Right renal cortex interstitium (tissue), 3 donors: Measurements from ENCODE around the gene TCF21. TPM values are rescaled to one million over a fixed set of nuclear protein-coding genes. Genes with fewer than 3 reads are reported as not detected.
A peak's percentile ranks its signal among the peaks of the same experiment; 100 is the strongest.
"Not testable (repeated sequence)": the region's sequence is repeated elsewhere in the genome, so short reads cannot be mapped to it uniquely, and the experiment has no call there.

Experiments used
- DNase-seq, 3 donors: peaks; one replicate each; pipeline ENCODE4 v3.0.0-alpha.2; 2013; ENCODE audit warnings: low read depth in 3 of 3, low spot score in 2 of 3
- polyA plus RNA-seq, 3 donors: library from polyadenylated mRNA; unstranded; fragments of 120-200 nt; gene quantifications; one replicate each; pipeline ENCODE4 v1.2.1, GENCODE V29; 2013; ENCODE audit not compliant: insufficient read length in 3 of 3

TCF21 gene
- polyA plus RNA-seq, 3 donors, result 167 to 202 (median 184) TPM

DNA sequence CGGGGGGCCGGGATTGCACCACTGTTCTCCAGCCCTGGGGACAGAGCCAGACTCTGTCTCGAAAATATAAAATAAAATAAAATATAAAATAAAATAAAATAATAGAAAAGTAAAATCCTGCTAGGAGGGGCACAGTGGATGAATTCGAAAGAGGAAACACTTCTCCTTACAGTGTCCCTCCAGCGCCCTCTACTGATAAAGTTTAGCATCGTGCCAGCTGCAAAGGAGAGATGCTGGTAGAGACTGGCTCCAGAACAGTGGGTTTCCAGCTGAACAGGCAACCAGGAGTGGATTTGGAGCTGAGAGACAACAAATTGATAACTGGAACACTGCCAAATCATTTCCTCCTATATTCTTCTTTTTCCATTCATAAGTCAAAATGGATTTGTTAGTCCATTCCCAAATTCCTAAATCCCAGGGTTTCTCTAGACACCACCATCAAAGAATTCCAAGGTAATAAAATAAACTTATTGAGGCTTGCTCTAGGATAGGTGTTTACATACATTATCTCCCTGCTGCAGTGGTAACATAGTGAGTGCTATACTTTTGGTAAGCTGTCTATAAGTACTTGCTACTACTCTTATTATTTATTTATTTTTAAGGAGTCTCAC is 32.4 kb downstream of the TCF21 start:
- DNase-seq, result peak in 2 of 3 donors; percentile 67 to 75

DNA sequence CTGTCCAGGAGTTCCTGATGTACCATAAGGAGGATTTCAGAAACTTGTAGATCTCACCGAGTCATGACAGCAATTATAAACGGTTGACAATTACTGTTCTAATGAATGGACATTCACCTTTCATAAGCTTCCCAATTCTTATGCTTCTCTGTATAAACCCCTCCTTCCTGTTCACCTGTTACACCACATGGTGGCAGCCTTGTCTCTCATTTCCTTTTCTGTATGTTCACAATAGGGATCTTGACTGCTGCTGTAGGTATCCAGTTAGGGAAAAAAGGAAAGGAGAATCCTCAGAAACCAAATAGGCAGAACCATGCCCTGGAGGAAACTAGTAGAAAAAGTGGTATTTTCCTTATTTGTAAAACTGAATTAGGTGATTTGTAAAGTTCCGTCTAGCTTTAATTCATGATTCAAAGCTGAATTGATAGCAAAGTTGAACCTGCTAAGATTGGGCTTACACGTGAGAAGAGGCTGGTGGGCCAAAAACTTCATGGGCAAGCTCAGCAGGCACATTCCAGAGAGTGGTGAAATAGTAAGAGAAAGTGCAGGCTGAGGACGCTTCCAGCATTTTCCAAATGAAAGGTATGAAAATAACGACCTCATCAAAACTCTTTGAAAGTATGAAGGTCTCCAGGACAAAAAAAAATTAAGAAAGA is 35.2 kb downstream of the TCF21 start:
- peak in 2 of 3 donors; percentile 53 to 69 for DNase-seq

DNA sequence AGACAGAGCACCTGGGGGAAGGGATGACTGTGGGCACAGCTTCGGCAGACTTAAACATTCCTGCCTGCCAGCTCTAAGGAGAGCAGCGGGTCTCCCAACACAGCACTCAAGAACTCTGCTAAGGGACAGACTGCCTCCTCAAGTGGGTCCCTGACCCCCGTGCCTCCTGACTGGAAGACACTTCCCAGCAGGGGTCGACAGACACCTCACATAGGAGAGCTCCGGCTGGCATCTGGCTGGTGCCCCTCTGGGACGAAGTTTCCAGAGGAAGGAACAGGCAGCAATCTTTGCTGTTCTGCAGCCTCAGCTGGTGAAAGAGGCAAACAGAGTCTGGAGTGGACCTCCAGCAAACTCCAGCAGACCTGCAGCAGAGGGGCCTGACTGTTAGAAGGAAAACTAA is 42.3 kb downstream of the TCF21 start:
- not testable (repeated sequence) for DNase-seq

DNA sequence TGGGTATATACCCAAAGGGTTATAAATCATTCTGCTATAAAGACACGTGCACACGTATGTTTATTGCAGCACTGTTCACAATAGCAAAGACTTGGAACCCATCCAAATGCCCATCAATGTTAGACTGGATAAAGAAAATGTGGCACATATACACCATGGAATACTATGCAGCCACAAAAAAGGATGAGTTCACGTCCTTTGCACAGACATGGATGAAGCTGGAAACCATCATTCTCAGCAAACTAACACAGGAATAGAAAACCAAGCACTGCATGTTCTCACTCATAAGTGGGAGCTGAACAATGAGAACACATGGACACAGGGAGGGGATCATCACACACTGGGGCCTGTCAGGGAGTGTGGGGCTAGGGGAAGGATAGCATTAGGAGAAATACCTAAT is 47.4 kb downstream of the TCF21 start:
- not testable (repeated sequence) for DNase-seq

DNA sequence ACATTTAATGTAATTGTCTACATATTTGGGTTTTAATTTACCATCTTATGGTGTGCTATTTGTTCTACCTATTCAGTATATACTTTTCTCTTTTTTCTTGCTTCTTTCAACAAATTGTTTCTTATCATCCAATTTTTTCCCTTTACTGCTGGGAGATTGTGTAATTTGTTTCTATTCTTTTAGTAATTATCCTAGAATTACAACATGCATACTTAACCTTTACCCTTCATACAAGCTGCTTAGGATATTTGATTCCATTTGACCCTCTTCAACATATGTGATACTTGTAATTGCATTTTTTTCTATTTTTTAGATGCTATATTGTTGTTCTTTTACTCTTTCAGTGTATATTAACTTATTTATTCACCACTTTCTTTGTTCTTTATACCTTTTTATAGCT is 49.0 kb downstream of the TCF21 start:
- DNase-seq, result no peak

DNA sequence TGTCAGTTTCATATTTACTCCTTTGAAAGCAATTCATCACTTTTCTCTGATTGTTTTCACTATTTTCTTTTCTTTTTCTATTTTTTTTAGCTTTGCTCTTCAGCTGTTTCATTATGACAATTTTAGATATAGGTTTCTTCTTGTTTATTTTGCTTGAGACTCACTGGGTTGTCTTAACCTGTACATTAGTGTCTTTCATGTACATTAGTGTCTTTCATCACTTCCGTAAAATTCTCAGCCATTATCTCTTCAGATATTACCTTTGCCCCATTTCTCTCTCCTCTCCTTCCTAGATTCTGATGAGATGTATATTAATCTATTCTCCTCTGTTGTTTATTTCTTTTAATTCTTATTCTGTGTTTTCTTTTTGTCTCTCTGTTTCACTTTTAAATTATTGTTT is 49.6 kb downstream of the TCF21 start:
- DNase-seq, result no peak

DNA sequence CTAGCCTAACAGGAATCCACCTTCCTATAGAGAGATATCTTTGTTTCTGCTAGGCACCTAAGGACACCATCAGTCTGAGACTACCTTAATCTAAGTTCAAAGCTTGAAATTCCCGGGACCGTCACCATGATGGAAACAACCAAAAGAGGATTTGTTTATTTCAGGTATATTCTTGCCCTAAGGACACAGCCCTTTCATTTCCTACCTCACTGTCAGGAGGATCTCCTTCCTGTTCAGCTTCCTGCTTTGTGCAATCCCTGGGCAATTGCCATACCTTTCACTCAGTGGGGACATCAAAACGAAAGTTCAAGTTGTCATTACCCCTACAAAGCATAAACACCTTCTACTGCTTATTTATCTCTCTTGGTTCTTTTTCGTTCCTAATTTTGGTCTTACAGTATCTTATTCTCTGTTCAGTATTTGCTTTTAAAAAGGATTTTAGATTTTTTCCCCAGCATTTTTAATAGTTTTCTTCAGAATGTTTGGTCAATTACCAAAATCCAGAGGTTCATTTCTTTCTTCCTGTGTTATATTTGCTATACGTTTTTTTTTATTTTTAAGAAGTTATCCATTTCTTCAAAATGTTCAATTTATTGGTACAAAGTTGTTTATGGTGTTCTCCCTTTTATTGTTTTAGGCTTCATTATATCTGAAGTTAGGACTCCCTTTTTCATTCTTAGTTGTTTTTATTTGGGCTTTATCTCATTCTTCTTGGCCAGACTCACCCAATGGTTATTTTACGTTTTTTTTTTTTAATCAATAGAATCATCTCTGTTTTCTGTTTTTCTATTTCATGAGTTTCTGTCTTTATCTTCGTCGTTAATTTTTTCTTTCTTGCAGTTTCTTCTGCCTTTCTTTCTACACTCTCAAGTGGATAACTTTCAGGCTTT is 51.1 kb downstream of the TCF21 start:
- DNase-seq, result no peak

Other genes with a start within 250 kb of the TCF21 start
- 10 to 100 TPM; 49.8 to 53.4 (median 53.0) TPM for gene TBPL1, start 64.1 kb downstream of the TCF21 start, polyA plus RNA-seq
- gene SLC2A12, start 163.5 kb downstream of the TCF21 start, polyA plus RNA-seq, result 1 to 10 TPM; 3.7 to 5.0 (median 4.4) TPM